NCI-H1436 (cell line): ENCODE results near the gene CCNL2.
"Not testable (repeated sequence)": the region's sequence is repeated elsewhere in the genome, so short reads cannot be mapped to it uniquely, and the experiment has no call there.

ENCODE experiments used
- DNase-seq: peaks from one replicate; lab custom pipeline; 2025; lab: John Stamatoyannopoulos, UW

Gene CCNL2

DNA sequence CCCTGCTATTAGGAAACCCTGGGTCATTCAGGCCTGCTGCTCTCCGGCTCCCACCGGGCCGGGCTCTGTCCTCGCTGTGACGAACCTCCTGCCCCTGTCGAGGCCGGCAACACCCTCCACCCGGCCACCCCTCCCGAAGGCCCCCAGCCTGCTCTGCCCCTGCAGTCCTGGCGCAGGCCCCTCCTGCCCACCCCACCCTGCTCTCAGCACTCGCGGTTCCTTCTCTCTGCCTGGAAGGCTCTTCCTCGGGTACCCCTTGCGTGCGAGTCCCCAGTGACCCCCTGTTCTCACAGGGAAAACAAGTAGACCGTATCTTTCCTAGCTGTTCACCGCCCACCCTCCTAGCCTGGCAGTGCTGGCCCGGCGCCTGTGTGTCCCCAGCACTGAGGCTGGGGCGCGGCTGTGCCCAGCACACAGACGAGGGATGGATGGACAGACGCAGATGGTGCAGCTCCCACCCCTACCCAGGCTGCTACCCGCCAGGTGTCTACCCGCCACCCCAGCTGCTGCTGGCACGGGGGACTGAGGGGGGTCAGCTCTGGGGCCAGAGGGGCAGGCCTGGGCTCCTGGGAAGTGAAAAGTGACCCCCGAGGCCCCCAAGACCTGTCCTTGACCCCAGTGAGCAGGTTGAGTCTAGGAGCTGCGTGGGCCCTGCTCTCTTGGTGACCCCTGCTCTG is 33.3 kb upstream of the CCNL2 start:
- no peak for DNase-seq

- no peak for DNase-seq
Observed at GRCh38 chr1:1431845-1432273, 32.7 kb upstream of the CCNL2 start.

DNA sequence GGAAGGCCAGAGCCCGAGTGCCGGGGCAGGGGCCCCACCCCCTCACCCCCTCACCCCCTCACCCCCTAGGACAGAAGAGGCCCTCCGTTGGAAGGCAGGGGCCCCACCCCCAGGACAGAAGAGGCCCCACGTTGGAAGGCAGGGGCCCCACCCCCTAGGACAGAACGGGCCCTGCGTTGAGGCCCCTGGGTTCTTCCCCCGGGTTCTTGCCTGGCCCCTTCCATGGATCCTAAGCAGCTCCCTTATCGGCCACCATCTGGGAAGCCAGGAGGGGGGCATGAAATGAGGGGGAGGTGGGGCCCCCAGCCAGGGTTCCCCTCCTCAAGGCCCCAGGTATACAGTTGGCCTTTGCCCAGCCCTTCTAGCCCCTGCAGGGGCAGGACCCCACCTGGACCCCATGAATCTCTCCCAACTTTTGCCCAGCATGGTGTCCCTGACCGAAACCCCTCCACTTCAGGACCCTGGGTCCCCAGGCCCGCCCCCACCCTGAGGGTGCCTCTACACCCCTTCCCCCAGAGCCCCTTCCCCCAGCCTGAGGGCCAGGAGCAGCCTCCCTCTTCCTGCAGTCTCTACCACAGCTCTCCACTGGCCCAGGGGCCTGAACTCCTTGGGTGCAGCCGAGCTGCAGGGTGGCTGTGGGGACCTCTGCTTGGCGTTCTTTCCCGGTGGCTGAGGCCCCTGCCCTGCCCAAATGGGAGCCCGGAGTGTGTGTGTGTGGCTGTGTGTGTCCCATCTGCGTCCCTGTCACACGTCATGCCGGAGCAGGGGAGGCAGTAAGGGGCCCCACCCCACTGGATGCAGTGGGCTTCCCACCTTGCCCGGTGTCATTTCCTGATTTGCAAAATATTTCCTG is 32.1 kb upstream of the CCNL2 start:
- DNase-seq: no peak

GRCh38 chr1:1430114-1430982 is 31.2 kb upstream of the CCNL2 start:
- DNase-seq: no peak

- DNase-seq: no peak
Observed at GRCh38 chr1:1429671-1430073, 30.5 kb upstream of the CCNL2 start.

- DNase-seq: not testable (repeated sequence)
Observed at GRCh38 chr1:1428967-1429366, 29.8 kb upstream of the CCNL2 start.

DNA sequence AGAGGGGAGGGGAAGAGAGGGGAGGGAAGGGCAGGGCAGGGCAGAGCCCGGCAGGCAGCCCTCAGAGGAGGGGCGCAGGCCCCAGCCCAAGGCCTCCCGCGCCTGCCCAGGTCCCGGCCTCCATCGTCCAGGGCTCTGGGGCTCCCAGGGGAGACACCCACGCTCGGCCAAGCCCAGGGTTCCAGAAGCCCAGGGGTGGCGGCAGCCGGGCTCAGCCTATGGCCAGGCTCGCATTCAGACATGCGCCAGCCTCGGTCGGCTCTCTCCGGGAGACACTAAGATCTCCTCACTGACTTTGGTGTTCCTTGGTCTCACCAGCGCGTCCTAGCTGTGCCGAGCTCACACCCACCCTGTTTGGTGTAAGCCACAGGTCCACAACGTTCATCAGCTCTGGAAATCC is 29.0 kb upstream of the CCNL2 start:
- DNase-seq: no peak

- DNase-seq: no peak
Observed at GRCh38 chr1:1427820-1428148, 28.6 kb upstream of the CCNL2 start.

- DNase-seq: peak; percentile 25
Observed at GRCh38 chr1:1427106-1427819, 28.1 kb upstream of the CCNL2 start.

GRCh38 chr1:1426496-1427105 is 27.5 kb upstream of the CCNL2 start:
- no peak for DNase-seq

- DNase-seq: no peak
Observed at GRCh38 chr1:1425753-1426495, 26.8 kb upstream of the CCNL2 start.

- no peak for DNase-seq
Observed at GRCh38 chr1:1425426-1425752, 26.3 kb upstream of the CCNL2 start.

DNA sequence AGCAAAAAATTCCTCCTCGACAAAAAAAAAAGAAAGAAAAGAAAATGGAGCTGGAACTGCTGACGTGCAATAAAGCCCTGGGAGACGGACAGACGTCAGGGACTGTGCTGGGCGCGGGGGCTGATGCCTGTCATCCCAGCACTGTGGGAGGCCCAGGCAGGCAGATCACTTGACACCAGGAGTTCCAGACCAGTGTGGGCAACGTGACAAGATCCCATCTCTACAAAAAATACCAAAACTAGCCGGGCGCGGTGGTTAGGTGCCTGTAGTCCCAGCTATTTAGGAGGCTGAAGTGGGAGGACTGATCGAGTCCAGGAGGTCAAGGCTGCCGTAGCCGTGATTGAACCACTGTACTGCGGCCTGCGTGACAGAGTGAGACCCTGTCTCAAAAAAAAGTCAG is 25.6 kb upstream of the CCNL2 start:
- DNase-seq: no peak

- DNase-seq: no peak
Observed at GRCh38 chr1:1423245-1423597, 24.1 kb upstream of the CCNL2 start.

DNA sequence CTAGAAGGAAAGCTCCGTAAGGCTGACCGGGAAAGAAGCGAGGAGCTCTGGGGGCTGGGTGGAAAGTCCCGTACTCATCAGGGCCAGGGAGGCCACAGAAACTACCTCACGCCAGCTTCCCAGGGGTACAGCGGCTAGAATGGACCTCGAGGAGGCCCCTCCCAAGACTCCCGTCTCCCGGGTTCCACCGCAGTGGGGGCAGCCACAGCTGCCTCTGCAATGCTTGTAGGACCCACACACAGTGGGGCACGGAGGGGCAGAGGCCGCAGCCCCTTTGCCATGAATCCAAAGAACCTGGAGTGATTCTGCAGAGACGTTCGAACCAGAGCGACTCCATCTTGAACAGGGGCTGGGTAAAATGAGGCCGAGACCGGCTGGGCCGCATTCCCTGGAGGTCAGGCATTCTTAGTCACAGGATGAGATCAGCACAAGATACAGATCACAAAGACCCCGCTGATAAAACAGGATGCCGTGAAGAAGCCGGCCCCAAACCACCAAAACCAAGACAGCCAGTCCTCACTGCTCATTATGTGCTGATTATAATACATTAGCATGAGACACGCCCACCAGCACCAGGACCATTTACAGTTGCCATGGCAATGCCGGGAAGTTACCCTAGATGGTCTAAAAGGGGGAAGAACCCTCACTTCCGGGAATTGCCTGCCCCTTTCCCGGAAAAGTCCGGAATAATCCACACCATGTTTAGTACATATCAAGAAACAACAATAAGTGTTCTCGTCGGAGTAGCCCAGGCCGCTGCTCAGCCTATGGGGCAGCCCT is 23.5 kb upstream of the CCNL2 start:
- no peak for DNase-seq

- DNase-seq: no peak
Observed at GRCh38 chr1:1421907-1422464, 22.9 kb upstream of the CCNL2 start.

DNA sequence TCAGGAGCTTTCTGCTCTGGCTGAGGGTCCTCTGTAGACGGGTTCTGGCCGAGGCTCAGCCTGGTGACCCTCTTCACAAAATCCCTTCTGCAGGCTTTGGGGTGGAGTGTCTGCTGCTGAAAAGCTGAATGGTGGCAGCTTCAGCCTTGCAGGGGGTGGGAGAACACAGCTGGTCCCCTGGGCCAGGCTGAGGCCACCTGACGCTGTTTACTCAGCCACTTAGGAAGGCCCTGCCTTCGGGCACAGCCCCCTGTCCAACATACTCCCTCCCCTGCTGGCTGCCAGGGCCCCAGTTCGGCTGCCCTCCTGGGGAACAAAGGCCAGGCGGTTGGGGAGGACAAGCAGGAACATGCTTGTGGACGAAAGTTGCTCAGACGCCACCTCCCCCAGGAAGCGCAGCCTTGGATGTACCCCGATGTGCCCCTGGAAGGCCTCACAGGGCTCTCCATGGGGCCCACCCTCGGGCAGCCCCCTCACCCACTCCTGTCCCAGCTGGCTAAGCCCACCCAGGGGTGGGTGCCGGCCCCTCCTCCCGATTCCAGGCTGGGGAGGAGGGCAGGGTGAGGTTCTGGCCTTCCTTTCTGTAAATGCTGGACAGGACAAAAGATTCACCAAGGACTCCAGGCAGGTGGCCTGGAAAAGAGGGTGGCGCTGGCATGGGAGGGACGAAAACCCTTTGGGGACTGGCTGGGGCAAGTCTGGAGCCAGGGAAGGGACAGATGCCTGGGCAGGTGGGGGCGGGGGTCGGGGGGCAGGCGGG is 22.2 kb upstream of the CCNL2 start, which contains the start of gene ANKRD65:
TSS of gene ANKRD65 (minus strand) at position 130 of the 760 bp plus-strand sequence. CDS start 271 bp downstream, outside the sequence.
- no peak for DNase-seq

- DNase-seq: no peak
Observed at GRCh38 chr1:1420654-1421141, 21.6 kb upstream of the CCNL2 start.
